GM12878 (cell line): ENCODE data around the gene EFHC1. TPM values are rescaled to one million over a fixed set of nuclear protein-coding genes. Genes with fewer than 3 reads are reported as not detected.

Source experiments
- CUX1 ChIP-seq: IDR thresholded peaks from 2 replicates; pipeline ENCODE4 v1.6.1; 2012; ENCODE audit warnings: improper control_type of control experiment, low read depth, low read length; ENCODE audit not compliant: insufficient replicate concordance
- PBX3 ChIP-seq: IDR thresholded peaks from 2 replicates; pipeline ENCODE4 v1.6.1; 2011; ENCODE audit warnings: mild to moderate bottlenecking, low read depth, low read length, moderate library complexity; ENCODE audit not compliant: insufficient replicate concordance
- ZNF592 ChIP-seq: fragments of 450-650 bp; IDR thresholded peaks from 2 replicates; pipeline ENCODE4 v1.6.1; 2017; ENCODE audit warnings: mild to moderate bottlenecking, moderate library complexity
- polyA plus RNA-seq, 11 experiments: library from polyadenylated mRNA; depleted of rRNA in 4 of 11; unstranded in 6 of 11; stranded (reverse) in 5 of 11; fragments of >200 nt; fragmentation: Nextera tagmentation in 4 of 11; fragmentation: Illumina TruSeq in 1 of 11; extraction: Ambion mirVana in 4 of 11; extraction: Trizol in 1 of 11; gene quantifications; 1 replicate in 1 of 11; 2 replicates in 10 of 11; pipeline versions ENCODE4 v1.2.1 to v1.2.3, GENCODE V29; 2011 to 2016; ENCODE audit warnings: inconsistent platforms in 2 of 11, missing spikeins in 2 of 11, low read depth in 1 of 11
- total RNA-seq, 4 experiments: library from RNA; depleted of rRNA in 3 of 4; stranded (reverse); fragments of >200 nt in 3 of 4; fragmentation: Illumina TruSeq in 1 of 4; extraction: Trizol in 1 of 4; gene quantifications; 2 replicates each; pipeline versions ENCODE4 v1.2.1 to v1.2.3, GENCODE V29; 2013 to 2021

EFHC1 gene
- total and polyA plus RNA-seq, 10 of the 15 experiments (the other 5 are each of a cell fraction or from before 2014, with no cell fraction given): 5.5 to 14.5 (median 8.8) TPM

GRCh38 chr6:52553719-52554118 is 133.6 kb downstream of the EFHC1 start (continued):
- TF ChIP-seq CUX1 (no peak), PBX3 (no peak), ZNF592 (no peak)
